ENCODE results near the gene GPR31. TPM values are rescaled to one million over a fixed set of nuclear protein-coding genes. Genes with fewer than 3 reads are reported as not detected.
"Not testable (repeated sequence)": the region's sequence is repeated elsewhere in the genome, so short reads cannot be mapped to it uniquely, and the experiment has no call there.

GPR31 gene, protein sequence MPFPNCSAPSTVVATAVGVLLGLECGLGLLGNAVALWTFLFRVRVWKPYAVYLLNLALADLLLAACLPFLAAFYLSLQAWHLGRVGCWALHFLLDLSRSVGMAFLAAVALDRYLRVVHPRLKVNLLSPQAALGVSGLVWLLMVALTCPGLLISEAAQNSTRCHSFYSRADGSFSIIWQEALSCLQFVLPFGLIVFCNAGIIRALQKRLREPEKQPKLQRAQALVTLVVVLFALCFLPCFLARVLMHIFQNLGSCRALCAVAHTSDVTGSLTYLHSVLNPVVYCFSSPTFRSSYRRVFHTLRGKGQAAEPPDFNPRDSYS
- not detected in 2 replicates for polyA plus RNA-seq (2011; rRNA removed)
- polyA plus RNA-seq (2012; cell fraction: cytosol; rRNA removed): not detected in 2 replicates
- polyA plus RNA-seq (2012; cell fraction: nucleus; rRNA removed): not detected in 2 replicates
- polyA plus RNA-seq (2017; fragmentation: RNase III; extraction: RNeasy Plus Mini Kit Qiagen cat#74134 plus additional on column Dnase treatment): not detected in 3 replicates
- not detected in 2 replicates for polyA minus RNA-seq (2011; rRNA and poly(A)+ RNA removed)

DNA sequence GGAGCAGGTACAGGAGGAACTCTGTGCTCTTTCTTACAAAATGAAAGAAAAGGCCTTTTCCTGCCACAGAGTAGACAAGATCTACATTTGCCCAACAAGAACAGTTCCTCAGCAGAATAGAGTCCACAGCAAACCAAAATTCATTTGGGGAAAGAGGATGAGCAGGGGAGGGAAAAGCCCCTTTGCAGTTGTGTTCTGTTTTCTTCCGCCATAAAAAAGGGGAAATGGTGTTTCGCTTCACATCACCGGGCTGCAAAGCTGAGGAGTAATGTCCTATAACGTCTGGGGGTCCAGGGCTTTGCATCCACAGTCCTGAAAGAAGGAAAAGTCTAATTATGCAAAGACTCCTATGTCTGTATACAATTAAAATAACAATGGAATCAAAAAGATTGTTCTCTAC, at the start of gene GPR31:
GPR31 (minus strand) TSS at position 118 of the 400 bp plus-strand sequence. CDS start 149 bp downstream, outside the sequence.
- no peak for TF ChIP-seq EHMT2 (IDR thresholded peaks at IDR 0.05; ENCODE audit: low read depth)
- Histone ChIP-seq H3K4me1 (no peaks in the 10 kb centered on the region), H3K4me3 (no peak within 1 kb of the TSS), H3K4me2 (no peak within 1 kb of the TSS), H3K9me3 (no peaks in the 10 kb centered on the region), H3K27ac (no peak within 1 kb of the TSS)
- FAIRE-seq: no peak
- CTCF ChIA-PET: no interaction called here
- POLR2A ChIA-PET: no interaction called here
- no peak for DNase-seq (ENCODE audit: low read depth in 1 of 2, low spot score in 1 of 2)
- WGBS (ENCODE audit: missing lambda C conversion rate): 40% methylated on average over 4 of the region's 4 CpGs
- no peak for ATAC-seq

DNA sequence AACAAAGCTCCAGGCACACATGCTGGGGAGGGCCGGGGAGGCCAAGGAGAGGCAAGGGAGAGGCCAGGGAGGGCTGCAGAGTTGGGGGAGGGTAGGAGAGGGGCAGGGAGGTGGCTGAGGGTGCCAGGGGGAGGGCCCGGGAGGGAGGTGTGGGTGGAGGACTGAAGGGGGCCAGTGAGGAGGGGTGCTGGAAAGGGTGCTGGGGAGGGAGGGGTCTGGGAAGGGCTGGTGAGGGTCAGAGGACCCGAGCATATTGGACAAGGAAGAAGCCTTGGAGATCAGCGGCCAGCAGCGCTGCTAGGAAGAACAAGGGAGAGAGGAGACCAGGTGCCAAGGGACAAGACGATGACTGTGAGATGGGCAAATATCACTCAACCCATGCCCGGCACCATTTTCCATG, 49.7 kb upstream of the GPR31 start:
- no peak for TF ChIP-seq BHLHE40 (IDR thresholded peaks at IDR 0.05; ENCODE audit: low read depth, low read length)
- TF ChIP-seq FOXS1 (CRISPR knock-in tag; IDR thresholded peaks at IDR 0.05): no peak
- Histone ChIP-seq H3K27ac (no peak overlapping the region), H3K9me3 (no peaks in the 10 kb centered on the region), H3K4me2 (no peak overlapping the region), H3K4me1 (peaks cover 12% of the 10 kb centered on the region), H3K4me3 (no peak overlapping the region)
- DNase-seq (ENCODE audit: low read depth in 1 of 2, low spot score in 1 of 2) (no peak), FAIRE-seq (no peak), ATAC-seq (no peak)
- 91% methylated on average over 6 of the region's 7 CpGs for WGBS (ENCODE audit: missing lambda C conversion rate)
- CTCF ChIA-PET: interaction anchor here (0.7 to 1.4 kb wide), 2 partner anchors 8 to 26 kb away, joined by 3 read pairs; no protein-coding TSS in a partner anchor
- POLR2A ChIA-PET: no interaction called here

DNA sequence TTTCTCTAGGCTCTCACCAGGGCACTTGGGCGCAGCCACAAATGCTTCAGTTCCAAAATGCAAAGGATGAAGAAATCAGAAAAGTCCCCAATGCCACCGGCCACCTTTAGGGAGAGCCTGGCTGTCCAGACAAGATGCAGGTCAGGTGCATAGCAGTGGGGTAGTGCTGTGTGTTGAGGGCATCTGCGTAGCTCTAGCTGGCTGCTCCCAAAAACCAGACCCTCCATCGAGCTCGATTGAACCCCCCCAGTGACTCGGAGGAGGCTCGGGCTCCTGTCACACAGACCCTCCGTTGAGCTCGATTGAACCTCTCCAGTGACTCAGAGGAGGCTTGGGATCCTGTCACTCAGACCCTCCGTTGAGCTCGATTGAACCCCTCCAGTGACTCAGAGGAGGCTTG, 47.5 kb upstream of the GPR31 start:
- FAIRE-seq; CTCF ChIA-PET; ATAC-seq; H3K4me2 ChIP-seq; DNase-seq (ENCODE audit: low read depth in 1 of 2, low spot score in 1 of 2); H3K4me3 ChIP-seq; H3K27ac ChIP-seq; POLR2A ChIA-PET; H3K9me3 ChIP-seq: not testable (repeated sequence)
- 83% methylated on average over 8 of the region's 11 CpGs for WGBS (ENCODE audit: missing lambda C conversion rate)
- H3K4me1 ChIP-seq: peaks cover 14% of the 10 kb centered on the region

DNA sequence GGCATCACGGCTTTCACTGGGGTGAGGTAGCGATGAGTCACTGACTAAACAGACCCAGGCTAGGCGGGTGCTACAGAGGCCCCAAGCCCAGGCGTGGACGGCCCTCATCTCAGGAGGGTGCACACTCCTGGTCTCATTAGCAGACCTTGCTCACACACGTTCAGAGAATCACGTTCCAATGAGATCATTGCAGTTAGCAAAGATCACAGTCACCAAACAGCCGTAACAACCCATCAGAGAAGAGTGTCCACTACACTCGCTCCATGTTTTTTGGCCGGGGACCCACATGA, 46.2 kb upstream of the GPR31 start:
- H3K27ac ChIP-seq, FAIRE-seq, H3K4me2 ChIP-seq, H3K4me3 ChIP-seq, CTCF ChIA-PET, POLR2A ChIA-PET, H3K9me3 ChIP-seq: not testable (repeated sequence)
- peak in 1 of 2 experiments; percentile 40 for DNase-seq (ENCODE audit: low read depth in 1 of 2, low spot score in 1 of 2)
- WGBS (ENCODE audit: missing lambda C conversion rate): 21% methylated on average over 8 of the region's 10 CpGs
- H3K4me1 ChIP-seq: peaks cover 14% of the 10 kb centered on the region
- ATAC-seq: peak; percentile 95
- peak; percentile 42; the same call in 1 of the 2 replicates for TF ChIP-seq GATA3 (IDR thresholded peaks at IDR 0.05; ENCODE audit: borderline replicate concordance)

DNA sequence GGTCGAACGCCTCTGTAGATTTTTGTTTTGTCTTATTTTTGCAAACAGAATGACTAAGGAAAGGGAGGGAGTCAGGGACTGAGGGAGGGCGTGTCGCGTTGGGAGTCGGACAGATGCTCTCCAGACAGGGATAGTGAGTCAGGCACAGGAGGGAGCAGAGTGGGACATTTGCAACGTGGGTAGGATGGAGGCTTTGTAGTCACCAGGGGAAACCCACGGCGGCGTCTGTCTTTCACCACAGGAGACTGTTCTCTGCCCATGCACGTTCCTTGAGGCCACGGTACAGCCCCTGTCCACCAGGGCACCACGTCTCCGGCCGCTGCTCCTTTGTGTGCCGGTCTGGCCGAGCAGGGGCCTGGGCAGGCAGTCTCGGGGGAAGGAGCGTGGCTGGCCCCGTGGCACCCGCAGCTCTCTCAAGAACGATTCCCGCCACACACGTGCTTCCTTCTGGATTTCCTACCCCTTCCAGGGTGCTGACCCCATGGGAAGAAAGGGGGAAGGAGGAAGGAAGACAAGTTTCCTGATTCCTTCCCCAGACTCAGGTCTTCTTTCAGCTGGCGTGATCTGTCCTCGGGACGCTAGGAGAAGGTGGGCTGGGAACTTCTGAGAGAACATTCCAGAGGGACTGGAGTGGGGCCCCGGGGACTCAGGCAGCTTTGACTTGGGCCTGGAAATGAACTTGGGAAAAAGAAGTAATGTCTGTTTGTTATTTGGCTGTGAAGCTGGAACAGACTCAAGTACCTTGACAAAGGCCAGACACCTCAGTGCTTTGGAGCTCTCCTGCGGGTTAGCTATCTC, 45.7 kb upstream of the GPR31 start:
- POLR2A ChIA-PET, CTCF ChIA-PET, H3K4me3 ChIP-seq, H3K9me3 ChIP-seq: not testable (repeated sequence)
- Histone ChIP-seq H3K27ac (peak overlapping the region; percentile 74 to 88), H3K4me2 (peak overlapping the region; percentile 78), H3K4me1 (peaks cover 14% of the 10 kb centered on the region)
- DNase-seq (ENCODE audit: low read depth in 1 of 2, low spot score in 1 of 2) (peak in 1 of 2 experiments; percentile 18), FAIRE-seq (peak; percentile 96), ATAC-seq (peak; percentile 78 to 83)
- TF ChIP-seq, protein P1, sequence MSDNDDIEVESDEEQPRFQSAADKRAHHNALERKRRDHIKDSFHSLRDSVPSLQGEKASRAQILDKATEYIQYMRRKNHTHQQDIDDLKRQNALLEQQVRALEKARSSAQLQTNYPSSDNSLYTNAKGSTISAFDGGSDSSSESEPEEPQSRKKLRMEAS (IDR thresholded peaks at IDR 0.05): peak; percentile 5; the same call in 1 of the 2 replicates
- 37% methylated on average over 17 of the region's 29 CpGs for WGBS (ENCODE audit: missing lambda C conversion rate)

DNA sequence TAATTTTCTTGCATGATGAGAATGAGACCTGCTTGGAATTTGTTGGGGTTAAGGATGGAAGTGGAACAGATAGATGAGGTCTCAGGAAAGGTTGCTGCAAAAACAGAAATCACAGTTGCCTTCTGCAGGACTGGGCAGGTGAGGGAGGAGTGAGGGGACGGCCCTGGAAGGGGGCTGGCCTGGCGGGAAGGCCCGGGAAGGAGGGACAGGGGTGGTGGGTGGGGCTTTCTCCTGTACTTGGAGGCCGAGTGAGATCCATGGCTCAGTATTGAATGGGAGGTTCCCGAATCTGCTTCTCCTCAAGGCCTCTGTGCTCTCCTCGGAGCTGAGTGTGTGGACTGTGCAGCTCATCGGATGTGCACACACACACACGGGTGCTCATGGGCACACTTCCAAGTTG, 44.8 kb upstream of the GPR31 start:
- peak overlapping the region; percentile 78; the same call in 2 of the 3 replicates for H3K4me2 ChIP-seq
- H3K9me3 ChIP-seq; CTCF ChIA-PET; H3K4me3 ChIP-seq; FAIRE-seq; DNase-seq (ENCODE audit: low read depth in 1 of 2, low spot score in 1 of 2); POLR2A ChIA-PET: not testable (repeated sequence)
- ATAC-seq: peak; percentile 8 to 31; a peak in 3 of 6 replicates
- H3K4me1 ChIP-seq: peaks cover 14% of the 10 kb centered on the region
- peak overlapping the region; percentile 74 to 88; a peak in 5 of 6 replicates for H3K27ac ChIP-seq
- 61% methylated on average over 7 of the region's 8 CpGs for whole genome bisulfite sequencing (ENCODE audit: missing lambda C conversion rate)

DNA sequence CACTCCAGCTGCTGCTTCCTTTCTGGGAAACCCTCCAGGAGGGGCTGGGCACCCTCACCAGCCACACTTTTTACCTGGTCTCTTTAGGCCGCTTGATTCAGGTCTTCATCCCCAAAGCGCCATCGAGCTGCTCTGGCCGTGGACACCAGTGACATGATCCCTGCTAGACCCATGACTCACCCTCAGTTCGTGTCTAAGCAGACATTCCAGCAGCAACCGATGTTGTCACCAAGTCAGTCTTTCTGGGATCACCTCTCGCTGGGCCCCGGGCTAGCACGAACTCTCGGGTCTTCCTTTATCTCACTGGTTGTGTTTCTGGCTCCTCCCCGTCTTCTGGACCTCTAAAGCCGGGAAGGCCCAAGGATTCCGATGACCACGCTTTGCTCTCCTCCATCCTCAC, 43.0 kb upstream of the GPR31 start:
- POLR2A ChIA-PET: no interaction called here
- TF ChIP-seq GATA3 (IDR thresholded peaks at IDR 0.05; ENCODE audit: borderline replicate concordance): no peak
- TF ChIP-seq MAZ (IDR thresholded peaks at IDR 0.05; ENCODE audit: borderline replicate concordance, low read depth, low read length): no peak
- no peak for TF ChIP-seq CHD4 (IDR thresholded peaks at IDR 0.05; ENCODE audit: borderline replicate concordance)
- TF ChIP-seq CBX2 (IDR thresholded peaks at IDR 0.05; ENCODE audit: borderline replicate concordance, low read depth): no peak
- TF ChIP-seq ZSCAN20 (CRISPR knock-in tag; IDR thresholded peaks at IDR 0.05): no peak
- TF ChIP-seq CEBPB (IDR thresholded peaks at IDR 0.05): no peak
- TF ChIP-seq EP300 (IDR thresholded peaks at IDR 0.05): no peak
- no peak for TF ChIP-seq FOSB (CRISPR knock-in tag; IDR thresholded peaks at IDR 0.05)
- no peak for TF ChIP-seq CBX8 (IDR thresholded peaks at IDR 0.05)
- no peak for TF ChIP-seq RNF2 (IDR thresholded peaks at IDR 0.05; ENCODE audit: borderline replicate concordance, low read depth)
- TF ChIP-seq FOSL2 (IDR thresholded peaks at IDR 0.05): no peak
- TF ChIP-seq FOSL2 (CRISPR knock-in tag; IDR thresholded peaks at IDR 0.05): no peak
- TF ChIP-seq BHLHE40 (IDR thresholded peaks at IDR 0.05; ENCODE audit: low read depth, low read length): no peak

More for the DNA sequence above, 43.0 kb upstream of the GPR31 start:
- Histone ChIP-seq H3K27ac (no peak overlapping the region), H3K4me1 (peaks cover 14% of the 10 kb centered on the region), H3K9me3 (no peaks in the 10 kb centered on the region), H3K4me2 (no peak overlapping the region), H3K4me3 (no peak overlapping the region)
- CTCF ChIA-PET: interaction anchor here (1.4 kb wide), 1 partner anchor 23 kb away, joined by 3 read pairs; no protein-coding TSS in a partner anchor
- no peak for DNase-seq (ENCODE audit: low read depth in 1 of 2, low spot score in 1 of 2)
- ATAC-seq: no peak
- FAIRE-seq: no peak
- 87% methylated on average over 10 of the region's 14 CpGs for WGBS (ENCODE audit: missing lambda C conversion rate)

Measured in A549 (cell line).